RPMI8226 (cell line): ENCODE measurements around the gene CES5A.
"Not testable (repeated sequence)": the region's sequence is repeated elsewhere in the genome, so short reads cannot be mapped to it uniquely, and the experiment has no call there.

ENCODE experiments used
- DNase-seq: peaks from one replicate; pipeline ENCODE4 v3.0.0-alpha.2; 2015

Gene CES5A

DNA sequence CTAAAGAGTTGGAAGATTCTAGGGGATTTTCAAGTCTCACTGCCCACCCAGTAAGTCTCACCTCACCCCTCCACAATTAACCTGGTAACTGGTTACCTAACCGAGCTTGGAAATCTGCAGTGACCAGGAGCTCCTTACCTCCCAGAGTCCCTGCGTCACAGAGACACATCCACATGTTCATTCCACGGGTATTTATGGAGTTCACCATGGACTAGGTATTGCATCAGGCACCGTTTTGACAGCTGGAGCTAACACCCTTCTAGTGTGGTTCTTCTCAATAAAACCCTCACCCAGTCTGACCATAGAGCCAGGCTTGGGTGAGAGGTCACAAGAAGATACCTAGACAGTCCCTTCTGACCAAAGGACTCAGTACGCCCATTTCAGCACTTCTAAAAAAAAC is 2.1 kb downstream of the CES5A start:
- no peak for DNase-seq

DNA sequence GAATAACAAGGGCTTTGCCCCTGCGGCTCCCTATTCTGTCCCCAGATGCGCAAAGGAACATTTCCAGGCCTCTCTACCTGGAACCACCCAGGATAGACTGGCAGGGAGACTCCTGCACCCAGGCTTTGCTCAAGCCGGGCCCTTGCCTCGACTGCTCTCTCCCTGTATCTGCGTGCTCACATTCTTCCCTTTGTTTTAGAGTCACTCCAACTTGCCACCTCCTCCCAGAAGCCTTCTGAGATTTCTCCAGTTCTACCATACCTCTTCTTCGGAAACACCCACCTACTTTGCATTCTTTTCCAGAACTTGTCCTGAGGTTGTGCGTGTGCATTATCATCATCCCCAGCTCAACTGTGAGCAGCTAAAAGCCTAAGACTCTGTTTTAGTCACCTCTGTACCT is 3.0 kb downstream of the CES5A start:
- DNase-seq = no peak

DNA sequence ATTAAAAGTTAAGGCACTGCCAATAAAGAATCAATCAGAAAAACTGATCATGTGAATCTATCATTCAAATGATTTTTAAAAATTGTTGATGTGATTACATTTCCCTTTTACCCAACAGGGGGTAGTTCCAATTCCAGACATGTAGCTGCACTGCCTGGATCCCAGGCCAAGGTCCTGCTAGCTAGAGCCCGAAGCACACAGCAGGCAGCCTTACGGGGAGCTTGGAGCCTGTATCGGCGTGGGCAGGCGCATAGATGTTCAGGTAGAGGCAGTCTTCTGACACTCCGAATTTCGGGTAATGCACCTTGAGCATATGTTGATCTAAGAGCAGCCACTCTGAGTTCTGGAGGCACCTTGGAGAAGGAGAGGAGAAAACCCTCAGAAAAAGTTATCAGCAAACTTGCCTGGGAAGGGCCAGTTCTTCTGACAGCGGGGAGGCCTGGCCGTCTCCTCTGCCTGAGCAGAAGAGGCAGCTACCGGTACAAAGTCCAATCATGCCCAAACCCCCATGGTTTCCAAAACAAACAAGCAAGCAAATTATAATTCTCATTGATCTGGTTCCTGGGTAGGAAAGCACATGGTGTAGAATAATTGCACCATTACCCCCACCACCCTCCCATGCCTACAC is 3.6 kb downstream of the CES5A start:
- DNase-seq = no peak

DNA sequence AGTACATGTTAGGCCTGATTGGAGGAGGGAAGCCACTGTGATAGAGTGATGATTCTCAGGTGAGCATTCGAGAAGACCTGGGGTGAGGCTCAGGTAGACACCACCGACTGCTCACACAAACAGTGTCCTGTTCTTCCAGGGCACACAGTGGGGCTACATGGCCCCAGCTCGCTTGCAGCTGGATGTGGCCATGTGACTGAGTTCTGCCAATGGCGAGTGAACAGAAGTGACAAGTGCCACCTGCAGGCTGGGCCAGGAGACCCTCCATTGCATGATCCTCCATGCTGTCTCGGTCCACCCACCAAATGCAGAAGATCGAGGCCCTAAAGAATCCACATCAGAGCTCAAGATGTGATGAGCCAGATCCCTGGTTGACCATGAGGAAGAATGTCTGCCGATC is 6.2 kb downstream of the CES5A start:
- DNase-seq = no peak

DNA sequence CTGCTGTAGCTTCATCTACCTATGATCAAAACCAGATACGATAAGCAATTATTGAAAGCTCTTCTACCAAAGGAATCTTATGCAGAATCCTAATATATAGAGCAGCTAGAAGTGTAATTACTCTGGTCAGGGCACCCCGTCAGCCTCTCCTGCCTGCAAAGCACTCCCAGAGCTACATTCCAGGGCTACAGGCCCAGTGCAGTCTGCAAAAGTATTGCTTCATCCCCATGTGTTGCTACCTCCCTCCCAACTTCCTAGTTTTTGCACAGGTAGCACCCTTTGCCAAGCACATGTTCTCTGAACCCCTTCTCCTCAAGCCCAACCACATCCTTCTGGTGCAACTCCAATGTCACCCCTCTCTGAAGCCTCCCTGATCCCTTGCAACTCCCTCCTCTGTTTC is 7.0 kb downstream of the CES5A start:
- no peak for DNase-seq

DNA sequence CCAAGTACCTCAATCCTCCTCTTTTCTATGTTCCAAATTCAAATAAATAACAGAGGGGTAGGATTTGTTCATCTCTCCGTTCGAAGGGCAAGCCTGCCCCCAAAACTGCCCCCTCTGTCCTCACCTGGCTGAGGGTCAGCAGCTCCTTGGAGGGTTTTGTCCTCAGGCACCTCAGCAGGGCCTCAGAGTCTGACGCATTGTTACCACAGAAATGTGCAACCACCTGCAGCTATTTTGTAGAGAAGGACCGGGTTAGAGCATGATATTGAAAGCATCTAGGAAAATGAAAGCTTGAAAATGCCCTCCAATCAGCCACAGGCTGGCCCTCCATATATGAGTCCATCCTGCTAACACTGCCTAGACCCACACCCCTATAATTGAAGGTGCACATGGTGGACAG is 13.9 kb downstream of the CES5A start:
- no peak for DNase-seq

DNA sequence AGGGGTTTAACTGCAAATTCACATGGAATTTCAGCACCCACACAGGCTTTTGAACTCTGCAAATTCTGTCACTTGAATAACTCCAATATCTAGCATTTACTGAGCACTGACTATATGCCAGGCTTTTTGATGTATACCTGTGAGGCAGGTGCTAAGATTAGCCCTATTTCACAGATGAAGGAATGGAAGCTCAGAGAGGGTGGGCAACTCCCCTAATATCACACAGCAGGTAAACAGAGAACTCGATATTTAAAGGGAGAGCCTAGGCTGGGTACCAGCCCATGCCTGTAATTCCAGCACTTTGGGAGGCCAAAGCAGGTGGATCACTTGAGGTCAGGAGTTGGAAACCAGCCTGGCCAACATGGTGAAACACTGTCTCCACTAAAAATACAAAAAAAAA is 17.5 kb downstream of the CES5A start:
- DNase-seq = not testable (repeated sequence)

DNA sequence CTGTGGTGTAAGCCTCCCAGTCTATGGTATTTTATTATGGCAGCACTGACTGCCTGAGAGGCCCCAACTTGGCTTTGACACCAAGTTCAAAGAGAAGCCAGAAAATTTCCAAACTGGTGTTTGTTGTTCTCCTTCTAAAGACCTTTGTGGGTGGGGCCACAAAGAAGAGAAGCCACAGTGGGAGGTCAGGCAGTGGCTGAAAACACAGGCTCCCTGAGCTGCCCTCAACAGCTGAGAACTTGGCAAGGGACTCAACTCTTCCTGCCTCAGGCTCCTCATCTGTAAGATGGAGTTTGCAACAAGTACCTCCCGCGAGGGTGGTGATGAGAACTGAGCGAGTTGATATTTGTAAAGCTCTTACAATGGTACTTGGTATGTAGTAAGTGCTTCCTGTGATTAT is 18.2 kb downstream of the CES5A start:
- DNase-seq = no peak

DNA sequence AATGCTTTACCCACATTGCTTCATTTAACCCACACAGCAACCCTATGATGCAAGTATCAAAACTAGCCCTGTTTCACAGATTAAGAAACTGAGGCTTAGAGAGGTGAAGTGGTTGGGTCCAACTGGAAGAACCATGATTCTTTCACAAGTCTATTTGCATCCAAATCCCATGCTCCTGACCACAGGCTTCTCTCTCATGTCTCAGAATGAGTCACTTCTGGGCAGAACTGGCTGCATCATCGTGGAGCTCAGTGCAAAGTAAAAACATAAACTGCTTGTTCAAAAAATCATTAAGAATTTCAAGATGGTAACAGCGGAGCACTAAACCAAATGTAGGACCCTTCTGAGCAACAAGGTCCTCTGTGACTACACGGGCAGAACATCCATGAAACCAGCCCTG is 22.1 kb downstream of the CES5A start:
- DNase-seq = no peak

DNA sequence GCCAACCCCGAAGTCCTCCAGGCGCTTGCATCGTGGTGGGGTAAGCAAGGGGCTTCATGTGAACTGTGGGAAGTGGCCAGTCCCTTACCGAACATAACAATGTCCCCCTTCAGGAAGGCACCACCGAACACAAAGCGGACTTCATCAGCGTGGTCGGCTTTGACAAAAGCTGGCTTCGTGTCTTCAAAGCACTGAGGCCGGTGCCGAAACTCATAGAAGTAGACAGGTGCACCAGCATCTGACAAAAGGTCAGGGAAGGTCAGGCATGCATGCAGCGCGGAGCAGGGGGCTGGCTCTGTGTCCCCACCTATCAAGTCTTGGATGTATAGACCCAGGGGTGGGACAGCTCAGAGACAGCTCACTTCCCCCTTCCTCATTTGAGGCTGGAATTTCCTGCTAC is 25.6 kb downstream of the CES5A start:
- DNase-seq = no peak

DNA sequence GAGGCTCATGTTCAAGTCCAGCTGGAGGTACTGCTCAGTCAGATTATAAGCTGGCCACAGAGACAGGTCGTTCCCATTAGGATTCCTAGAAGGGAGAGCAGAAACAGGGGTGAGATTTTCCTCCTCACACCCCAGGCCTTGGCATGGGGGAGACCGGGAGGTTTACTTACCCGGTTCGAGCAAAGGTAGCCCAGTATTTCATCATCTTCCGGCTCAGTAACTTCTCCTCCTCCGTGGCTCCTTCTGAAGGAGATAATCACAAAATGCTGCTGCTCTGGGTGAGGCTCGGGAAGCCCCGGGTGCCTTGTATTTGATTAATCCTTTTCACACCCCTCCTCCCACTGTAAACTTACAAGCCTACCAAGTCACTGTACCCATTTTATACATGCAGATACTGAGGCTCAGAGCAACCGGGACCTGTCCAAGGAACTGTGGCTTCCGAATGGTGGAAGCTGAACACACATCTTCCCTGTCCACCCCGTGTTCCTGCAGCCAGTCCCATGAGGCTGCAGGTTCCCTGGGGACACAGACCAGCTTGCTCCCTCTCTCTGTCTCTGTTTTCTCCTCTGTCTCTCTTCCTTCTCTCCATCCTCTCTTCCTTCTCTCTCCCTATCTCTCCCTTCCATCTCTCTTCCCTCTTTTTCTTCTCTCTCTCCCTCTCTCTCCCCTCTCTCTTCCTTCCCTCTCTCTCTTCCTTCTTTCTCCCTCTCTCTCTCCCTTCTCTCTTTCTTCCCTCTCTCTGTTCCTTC is 28.4 kb downstream of the CES5A start:
- DNase-seq = no peak

DNA sequence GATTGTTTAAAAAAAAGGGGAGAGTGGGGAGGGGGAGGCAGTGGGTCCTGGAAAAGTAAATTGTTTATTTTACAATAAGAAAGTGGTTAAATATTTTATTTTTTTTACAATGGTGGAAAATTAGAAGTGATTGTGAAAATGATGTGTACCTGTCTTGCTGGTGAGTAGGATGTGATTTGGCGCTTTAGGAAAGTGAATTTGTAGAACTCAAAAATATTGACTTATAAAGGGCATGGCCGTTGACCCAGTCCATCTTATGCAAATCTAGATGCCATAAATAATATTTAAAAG is 32.1 kb downstream of the CES5A start:
- no peak for DNase-seq

DNA sequence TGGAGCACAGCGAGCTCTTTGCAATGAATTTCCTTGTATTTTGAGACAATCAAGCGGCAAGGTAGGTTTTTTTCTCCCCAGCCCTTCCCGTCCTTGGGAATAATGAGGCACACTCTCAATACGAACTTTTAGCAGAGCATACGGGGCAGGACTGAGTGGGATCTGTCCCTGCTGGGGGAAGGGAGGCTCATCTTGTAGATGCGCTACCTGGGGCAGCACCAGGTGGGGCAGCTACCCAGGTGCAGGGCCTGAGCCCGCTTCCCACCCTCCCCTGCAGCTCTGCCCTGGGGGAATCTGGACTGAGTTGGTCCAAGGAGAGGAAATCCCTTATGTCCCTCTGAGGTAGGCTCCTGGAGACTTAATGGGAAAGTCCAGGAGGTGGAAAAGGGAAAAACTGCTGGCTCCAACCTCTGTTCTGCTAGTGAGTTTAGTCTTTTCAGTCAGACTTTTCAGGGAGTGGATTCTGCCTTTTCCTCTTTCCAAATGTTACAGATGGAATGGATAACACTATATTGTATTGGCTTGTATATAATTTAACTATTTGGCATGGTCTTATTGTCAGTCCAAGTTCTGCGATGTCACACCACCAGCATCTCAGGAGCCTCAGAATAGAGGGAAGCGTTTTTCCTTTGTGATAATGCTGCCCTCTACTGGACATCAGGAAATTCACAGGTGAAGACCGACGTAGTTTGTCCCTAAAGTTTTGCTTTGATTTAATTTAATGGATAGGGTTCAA is 32.6 kb downstream of the CES5A start:
- DNase-seq = peak; percentile 66

DNA sequence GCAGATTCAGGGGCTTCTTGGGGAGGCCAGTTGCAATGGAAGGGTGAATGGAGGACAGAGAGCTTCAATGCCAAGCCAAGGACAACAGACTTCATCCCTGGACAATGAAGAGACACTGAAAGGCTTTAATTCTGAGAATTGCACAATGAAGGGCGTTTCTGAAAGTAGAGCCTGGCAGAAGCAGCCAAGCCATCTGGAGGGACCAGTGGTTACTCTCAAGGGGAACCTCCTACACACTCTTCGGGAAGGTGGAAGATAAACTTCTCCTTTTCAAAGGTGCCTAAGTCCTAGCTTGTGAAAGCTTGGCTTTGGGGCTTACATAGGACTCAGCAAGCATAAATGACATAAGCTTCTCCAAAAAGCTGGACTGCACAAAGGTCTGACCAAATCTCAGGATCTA is 36.1 kb downstream of the CES5A start:
- DNase-seq = no peak

DNA sequence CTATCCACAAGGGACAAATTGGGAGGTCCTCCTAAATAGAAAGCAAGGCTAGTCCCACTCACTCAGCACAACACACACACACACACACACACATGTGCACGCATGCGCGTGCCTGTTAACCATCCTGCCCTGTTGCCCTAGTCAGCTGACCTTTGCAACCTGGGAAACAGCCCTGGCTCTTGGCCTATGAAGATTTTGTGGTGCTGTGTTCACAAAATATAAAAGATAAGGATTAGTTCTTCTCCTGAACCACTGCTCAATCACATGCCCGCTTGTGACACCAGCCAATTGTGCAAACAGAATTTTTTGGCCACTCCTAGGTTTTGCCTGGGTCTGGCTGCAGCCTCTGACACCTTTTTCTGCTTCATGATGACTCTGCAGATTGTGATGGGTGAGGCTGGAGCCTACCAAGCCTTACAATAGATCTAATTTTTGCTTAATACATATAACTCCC is 39.0 kb downstream of the CES5A start:
- no peak for DNase-seq

DNA sequence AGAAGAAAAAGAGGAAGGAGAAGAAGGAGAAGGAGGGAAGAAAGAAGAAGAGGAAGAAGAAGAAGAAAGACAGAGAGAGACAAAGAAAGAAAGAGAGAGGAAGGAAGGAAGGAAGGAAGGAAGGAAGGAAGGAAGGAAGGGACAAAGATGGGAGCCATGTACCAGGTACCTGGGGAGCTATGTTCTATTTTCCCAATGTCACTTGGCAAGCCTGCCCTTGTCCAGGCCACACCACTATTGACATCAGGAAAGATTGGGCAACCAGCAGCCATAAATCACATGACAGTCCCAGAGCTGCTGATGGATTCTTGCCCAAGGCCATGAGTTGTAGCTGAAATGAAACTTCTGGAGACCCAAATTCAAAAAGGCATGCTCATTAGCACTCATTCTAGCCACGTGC is 39.6 kb downstream of the CES5A start:
- DNase-seq = no peak

DNA sequence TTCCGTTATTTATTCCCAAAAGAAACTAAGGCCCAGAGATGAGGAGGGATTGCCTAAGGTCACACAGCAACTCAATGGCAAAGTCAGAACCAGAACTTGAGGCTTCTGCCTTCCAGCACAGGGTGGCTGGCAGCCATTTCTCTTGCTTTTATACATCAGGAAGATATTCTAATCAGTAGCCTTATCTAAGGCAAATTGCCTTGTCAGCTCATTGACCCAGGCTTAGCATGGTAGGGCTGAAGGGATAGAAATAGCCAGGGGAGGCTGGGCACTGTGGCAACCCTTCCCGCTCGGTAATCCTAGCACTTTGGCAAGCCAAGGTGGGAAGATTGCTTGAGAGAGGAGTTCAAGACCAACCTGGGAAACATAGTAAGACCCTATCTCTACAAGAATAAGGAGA is 40.0 kb downstream of the CES5A start:
- DNase-seq = not testable (repeated sequence)

DNA sequence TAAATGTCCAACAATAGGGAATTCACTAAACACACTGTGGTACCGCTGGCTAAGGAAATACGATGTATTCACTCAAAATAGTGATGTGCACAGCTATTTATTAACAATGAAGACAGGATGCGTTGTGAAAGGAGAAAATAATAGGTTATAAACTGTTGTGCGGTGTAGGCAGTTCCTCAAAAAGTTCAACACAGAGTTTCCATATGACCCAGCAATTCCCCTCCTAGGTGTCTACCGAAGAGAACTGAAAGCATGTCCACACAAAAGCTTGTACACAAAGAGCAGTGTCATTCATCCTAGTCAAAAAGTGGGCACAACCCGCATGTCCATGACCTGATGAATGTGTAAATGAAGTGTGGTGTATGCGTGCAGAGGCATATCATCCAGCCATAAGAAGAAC is 41.1 kb downstream of the CES5A start:
- DNase-seq = no peak

DNA sequence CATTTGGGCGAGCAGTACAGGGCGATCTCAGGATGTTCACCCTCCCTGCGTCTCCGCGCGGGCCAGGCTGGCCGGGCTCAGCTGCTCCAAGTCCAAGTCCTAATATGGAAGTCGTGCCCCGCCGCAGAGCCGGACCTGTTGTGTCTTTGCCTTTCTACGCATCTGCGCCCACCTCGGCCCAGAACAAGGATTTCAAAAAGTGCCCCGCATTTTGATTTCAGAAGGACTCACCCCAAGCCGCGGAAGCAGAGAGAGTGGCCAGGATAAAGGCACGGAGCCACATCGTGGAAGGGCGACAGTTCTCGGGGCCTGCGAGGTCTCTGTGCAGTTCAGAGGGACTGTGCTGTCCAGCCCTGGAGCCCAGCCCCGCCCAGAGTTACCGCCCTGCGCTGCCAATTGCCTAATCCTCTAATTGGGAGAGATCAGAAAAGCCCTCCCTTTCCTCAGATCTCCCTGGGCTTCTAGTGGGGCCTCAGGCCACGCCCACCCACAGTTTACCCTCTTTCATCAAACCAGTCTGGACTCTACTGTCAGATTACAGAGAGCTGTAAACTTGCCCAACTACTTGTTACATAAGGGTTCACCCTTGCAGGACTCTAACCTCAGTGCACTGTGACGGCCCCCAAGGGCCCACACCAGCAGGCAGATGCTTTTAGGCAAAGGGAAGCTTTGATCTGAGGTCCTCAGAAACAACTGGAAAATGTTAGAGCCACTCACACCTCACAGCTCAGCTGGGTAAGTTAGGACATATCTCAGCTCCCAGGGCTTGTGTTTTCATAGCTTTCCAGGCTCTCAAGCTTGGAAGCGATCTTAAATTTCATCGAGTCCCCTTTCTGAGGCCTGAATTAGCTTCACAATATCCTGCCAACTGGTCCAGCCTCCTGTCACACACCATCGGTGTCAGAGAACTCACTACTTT is 42.1 kb downstream of the CES5A start, which contains the start of gene CES1:
Gene CES1 (minus strand): TSS at position 324 of the 919 bp plus-strand sequence. CDS start 41 bp downstream, at position 283.
- DNase-seq = no peak

DNA sequence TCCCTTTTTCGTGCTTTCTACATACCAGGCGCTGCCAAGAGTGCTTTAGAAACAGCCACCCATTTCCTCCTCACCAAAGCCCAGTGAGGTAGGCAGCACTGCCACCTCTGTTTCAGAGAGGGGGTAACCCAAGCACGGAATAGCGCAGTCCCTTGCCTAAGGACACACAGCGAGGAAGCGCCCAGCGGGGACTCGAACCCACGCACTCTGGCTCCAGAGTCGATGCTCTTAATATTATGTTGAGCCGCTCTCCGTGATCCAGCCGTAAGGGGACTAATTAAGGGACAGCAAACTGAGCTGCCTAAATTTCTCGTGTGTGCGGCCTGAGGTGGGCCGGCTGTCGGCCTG is 42.8 kb downstream of the CES5A start:
- no peak for DNase-seq

DNA sequence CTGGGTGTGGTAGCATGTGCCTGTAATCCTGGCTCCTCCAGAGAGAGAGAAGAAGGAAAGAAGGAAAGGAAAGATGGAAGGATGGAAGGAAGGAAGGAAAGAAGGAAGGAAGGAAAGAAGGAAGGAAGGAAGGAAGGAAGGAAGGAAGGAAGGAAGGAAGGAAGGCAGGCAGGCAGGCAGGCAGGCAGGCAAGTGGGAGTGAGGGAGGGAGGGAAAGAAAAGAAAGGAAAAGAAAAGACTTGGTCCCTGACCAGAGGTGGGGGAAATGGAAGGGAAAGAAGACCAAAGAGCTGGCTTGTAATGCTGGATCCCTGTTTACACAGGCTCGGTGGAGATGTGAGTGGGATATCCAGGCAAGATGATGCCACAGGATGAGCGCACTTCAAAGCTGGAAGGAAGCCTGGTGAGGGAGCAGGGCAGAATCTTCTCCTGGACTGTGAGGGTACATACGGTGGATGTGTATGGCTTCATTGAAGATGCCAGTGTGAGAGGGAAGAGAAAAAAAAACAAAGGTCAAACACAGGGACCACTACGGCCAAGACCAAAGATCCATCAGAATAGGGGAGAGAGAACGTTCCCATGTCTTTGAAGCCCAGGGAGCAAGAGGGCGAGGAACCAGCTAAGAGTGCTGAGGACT is 44.4 kb downstream of the CES5A start:
- no peak for DNase-seq

DNA sequence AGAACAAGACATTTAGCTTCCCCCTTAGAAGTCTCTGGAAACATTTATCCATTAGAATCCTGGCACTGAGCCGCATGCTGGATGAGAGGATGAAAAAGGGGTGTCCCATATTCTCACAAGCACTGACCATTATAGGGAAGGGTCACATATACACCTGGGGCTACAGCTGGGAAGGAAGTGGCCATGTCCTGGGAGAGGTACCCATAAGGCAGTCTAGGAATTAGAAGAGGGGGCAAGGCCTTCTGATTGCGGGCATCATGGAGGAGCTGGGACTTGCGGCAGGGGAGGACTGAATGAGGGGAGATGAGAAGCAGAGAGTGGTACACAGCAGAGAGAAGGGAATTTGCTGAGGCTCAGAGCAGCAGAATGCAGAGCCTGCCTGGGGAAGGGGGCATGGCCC is 45.9 kb downstream of the CES5A start:
- DNase-seq = not testable (repeated sequence)

DNA sequence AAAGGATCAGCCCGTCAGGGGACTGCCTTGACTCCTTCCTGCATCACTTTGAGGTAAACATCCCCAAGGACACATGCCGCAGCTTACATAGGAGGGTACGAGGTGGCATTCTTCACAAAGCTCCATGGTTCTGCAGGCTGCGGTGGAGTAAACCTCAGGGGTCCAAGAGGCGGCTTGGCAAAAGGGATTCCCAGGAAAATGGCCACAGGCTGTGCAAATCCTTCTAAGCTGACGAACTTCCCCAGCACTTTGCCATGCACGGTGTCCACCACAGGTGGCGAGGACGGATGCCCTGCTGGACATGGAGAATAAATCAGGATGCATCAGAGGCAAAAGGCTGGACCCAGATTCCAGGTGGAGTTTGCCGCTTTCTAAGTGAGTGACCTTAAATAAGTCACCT is 46.5 kb downstream of the CES5A start:
- DNase-seq = no peak
